ENCODE results near the gene ATP11C.
A peak's percentile ranks its signal among the peaks of the same experiment; 100 is the strongest.
"Not testable (repeated sequence)": the region's sequence is repeated elsewhere in the genome, so short reads cannot be mapped to it uniquely, and the experiment has no call there.

ATP11C gene

DNA sequence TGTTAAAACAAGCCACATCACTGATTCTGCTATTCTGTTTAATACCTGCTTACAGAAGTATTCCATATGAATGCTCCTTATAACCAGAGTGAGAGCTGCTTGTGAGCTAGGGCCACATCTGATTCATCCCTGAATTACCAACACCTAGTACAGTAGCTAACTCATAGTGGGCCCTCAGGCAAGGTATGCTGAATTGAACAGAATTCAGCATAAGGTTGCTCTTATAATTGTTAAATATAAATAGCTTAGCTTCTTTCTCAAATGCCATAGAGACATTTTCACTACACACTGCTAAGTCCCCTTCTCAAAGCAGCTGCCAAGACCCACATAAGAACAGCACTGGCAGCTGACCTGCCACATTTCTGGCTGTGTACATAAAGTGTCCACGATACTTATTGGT is 197.9 kb downstream of the ATP11C start:
- no peak for DNase-seq (ENCODE audit: low read depth, low spot score)

DNA sequence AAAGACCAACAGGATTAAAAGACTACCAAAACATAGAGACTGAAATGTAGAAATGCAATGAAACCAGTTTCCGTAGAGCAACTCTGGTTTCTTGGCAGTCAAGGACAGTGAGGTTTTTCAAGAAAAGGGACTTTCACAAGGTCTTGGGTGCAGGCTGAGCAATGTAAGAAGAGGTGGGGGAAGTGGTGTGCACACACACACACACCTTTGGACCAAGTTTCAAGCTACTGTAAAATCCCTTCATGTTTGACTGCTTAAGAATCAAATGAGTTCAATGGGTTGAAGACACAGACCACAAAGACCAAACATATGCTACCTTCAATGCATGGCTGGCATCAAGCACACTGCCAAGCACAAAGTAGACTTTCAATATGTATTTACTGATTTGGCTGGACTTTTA is 207.1 kb downstream of the ATP11C start:
- DNase-seq (ENCODE audit: low read depth, low spot score): no peak

DNA sequence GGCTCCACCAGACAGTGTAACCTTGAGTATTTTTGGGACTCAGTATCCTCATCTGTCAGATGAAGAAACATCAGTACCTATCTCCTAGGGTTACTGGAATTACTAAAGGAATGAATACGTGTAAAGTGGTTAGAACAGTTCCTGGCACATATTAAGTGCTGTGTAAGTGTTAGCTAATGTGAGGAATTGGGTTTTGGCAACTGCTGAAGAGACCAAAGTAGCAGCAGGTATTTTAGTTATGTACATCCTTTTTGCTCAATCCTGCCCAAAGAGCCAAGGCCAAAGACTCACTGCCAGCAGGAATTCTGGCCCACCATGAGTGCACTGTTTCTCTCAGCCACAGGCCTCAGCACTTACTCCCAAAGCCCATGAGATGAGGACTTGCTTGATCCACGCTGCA is 208.2 kb downstream of the ATP11C start:
- no peak for DNase-seq (ENCODE audit: low read depth, low spot score)

DNA sequence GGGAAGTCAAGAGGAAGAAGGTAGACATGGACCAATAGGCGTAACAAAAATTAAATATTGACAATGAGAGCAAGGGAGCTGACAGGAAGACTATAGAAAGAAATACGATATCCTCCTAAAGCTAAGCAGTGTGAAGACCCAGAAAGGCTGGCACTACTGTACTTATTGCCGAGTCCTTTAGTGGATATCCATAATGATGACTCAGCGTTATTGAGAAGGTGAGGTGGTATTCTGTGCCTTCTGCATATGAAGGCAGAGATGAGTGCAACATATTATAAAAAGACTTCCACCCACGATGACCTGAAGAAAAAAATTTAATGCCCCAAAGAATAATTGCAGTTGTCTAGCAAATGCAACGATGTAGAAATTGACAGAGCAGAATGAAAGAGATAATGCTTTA is 211.9 kb downstream of the ATP11C start:
- DNase-seq (ENCODE audit: low read depth, low spot score): no peak

DNA sequence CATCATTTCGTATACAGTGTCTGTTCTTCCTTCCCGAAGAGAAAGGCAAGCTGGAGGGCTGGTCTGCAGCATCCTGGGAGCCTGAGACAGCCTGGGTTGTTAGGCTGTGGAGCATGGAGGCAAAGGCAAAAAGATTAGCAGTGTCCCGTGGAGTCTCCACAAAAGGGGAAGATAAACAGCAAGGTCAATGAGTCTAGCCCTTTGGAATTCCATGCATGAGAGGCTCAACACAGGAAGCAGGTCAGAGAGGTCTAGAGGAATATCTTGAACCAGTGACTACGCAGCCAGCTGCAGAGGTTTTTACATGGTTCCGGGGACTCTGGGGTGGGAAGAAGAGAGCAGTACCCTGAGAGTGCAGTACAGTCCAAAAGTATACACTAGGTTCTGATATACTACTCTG is 212.7 kb downstream of the ATP11C start:
- peak; percentile 1 for DNase-seq (ENCODE audit: low read depth, low spot score)

DNA sequence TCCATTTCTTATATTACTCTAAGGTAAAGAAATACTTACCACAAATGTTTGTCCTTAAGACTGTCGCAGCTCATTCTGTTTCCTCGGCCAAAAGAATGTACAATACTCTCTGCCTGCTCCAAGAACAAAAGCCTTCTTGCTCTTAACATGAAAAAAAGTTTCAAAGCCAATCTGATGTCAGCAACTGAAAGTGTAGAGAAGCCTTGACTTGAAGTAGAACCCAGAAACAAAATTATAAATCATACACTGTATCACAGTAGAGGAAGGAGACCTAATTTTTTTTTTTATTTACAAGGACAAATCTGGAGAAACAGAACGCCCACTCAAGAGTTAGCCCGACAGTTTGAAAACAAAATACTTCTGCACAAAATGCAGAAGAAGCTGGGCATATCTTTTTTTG is 224.8 kb downstream of the ATP11C start, which contains the start of gene MCF2:
Gene MCF2 (minus strand): TSS at position 101 of the 400 bp plus-strand sequence. CDS start 56,423 bp downstream, outside the sequence.
- DNase-seq (ENCODE audit: low read depth, low spot score): no peak

DNA sequence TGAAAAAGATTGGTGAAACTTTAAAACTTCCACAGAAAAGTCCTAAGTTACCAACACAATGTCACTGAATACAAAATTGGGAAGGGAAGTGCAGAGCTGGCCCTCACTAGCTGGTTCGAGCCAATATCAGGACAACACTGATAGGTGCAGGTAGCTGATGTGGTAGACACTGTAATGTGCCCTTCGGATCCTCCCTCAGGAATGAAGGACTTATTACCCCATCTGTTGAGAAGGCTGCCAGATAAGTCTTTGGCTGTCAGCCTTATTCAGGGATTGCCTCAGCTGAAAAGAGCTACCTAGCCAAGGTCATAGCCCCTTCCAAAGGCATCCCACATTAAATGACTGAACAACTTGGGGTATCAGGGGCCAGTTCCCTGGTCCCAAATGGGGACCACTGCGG is 230.2 kb downstream of the ATP11C start:
- DNase-seq (ENCODE audit: low read depth, low spot score): no peak

DNA sequence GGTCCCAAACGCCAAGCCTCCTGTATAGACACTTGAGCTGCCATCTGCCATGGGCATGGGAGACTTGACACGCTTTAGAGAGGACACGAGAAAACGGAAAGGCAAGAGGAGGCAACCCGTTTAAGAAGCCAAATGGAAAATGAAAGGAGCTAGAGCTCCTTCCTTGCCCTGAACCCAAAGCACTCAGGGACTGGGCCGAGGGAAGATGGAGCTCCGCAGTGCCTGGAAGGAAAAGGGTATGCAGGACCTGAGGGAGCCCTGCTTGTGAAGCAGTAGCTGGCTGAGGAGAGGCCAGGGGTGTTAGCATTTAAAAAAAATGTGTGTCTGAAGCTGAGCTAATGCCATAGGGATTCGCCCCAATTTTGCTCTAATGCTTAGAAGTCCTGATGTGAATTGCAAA is 239.9 kb downstream of the ATP11C start:
- no peak for DNase-seq (ENCODE audit: low read depth, low spot score)

DNA sequence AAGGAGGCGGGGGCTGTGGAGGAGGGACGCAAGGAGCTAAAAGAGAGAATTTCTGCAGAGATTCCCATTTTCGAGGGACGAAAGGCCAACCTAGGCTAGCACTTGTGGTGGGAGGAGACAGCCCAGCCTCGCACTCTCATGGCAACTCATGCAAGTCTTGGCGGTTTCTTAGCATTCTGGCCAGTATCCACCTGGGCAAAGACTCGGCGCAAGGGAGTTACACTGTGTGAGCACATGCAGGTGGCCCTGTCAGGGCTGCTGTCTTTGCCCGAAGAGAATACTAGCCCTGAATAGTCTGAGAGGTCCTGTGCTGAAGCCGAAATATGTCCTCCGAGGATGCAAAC is 240.4 kb downstream of the ATP11C start:
- no peak for DNase-seq (ENCODE audit: low read depth, low spot score)

DNA sequence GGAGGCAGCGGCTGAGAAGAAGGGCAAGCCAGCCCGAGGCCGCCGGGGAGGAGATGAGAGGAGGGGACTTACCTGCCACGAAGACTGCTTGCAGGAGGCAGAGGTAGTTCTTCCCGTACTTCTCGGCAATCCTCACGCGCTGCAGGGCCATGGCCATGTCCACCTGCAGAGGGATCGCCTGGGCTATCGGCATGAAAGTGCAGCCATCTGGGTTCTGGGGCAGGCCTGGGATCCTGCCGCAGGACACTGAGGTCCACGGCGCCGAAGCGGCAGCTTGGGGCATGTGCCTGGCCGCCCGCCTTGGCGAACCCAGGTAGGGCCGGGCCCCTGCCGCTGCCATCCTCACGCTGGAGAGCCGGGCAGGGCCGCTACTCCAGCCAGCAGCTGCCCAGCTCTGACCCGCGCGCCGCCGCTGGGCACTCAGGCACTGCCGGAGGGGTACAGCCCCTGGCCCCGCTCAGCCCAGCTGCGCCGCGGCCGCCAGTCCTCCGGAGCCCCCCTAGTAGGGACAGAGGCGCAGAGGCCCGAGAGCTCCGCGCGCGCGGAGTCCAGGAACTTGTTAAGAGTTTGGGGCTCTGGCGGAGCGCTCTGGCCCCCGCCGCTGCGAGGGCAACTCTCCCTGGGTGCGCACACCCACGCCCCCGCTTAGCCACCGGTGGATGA is 240.9 kb downstream of the ATP11C start:
- no peak for DNase-seq (ENCODE audit: low read depth, low spot score)

DNA sequence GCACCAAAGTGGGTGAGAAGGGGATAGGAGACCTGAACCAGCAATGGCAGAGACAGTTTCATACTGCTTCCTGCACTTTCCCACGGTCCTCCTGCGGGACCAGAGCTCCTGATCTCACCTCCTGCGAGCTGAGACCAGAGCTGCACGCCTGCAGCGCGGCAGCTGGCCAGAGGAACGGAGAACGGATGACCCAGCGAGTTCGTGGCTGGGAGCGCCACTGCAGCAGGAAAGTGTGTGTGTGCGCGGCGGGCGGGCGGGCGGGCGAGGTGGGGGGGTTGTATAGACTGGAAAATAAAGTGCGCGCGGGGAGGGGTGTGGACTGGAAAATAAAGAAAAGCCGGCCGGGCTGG is 241.4 kb downstream of the ATP11C start:
- DNase-seq (ENCODE audit: low read depth, low spot score): no peak

DNA sequence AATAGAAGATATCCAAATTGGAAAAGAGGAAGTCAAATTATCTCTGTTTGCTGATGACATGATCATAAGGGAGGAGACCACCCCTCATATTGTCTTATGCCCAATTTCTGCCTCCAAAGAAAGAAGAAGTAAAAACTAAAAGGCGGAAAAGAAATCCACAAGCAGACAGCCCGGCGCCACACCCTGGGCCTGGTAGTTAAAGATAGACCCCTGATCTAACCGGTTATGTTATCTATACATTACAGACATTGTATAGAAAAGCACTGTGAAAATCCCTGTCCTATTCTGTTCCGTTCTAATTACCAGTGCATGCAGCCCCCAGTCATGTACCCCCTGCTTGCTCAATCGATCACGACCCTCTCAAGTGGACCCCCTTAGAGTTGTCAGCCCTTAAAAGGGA is 247.7 kb downstream of the ATP11C start:
- DNase-seq (ENCODE audit: low read depth, low spot score): not testable (repeated sequence)

DNA sequence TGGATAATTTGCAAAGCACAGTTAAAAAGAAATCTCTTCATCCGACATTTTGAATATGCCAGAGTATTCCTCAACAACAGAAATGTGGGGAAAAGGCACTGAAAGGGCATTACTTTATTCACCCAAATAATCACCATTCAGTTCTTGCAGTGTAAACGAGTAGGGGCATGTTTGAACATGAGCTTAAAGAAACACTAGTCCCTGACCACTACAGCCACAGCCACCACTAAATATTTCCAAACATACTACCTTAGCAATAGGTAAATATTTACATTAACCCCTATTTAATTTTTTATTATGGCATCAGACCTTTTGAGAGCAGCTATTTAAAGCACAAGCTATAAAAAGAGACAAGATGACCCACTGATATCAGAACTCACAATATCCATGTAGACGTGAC is 252.5 kb downstream of the ATP11C start:
- DNase-seq (ENCODE audit: low read depth, low spot score): no peak

Data from brain pericyte (primary cell).